B cell (primary cell): ENCODE data around the gene HES4. TPM values are rescaled to one million over a fixed set of nuclear protein-coding genes. Genes with fewer than 3 reads are reported as not detected.

ENCODE experiments used
- ATAC-seq: fragments of 200-7000 bp; cut with Tn5 transposase; one replicate; pipeline ENCODE4 v1.10.0; 2021; ENCODE audit warnings: low read depth, mild to moderate bottlenecking, moderate number of reproducible peaks, moderate library complexity
- CTCF ChIA-PET: fragments of 350-600 bp; sonication (Branson Sonifier 250); formaldehyde crosslinking; loops from one replicate; lab custom pipeline; 2021; ENCODE audit warnings: antibody characterized with exemption, inconsistent platforms; lab: Charles Lee
- POLR2A ChIA-PET: fragments of 350-600 bp; sonication (Branson Sonifier 250); formaldehyde crosslinking; loops from one replicate; lab custom pipeline; 2021; ENCODE audit warnings: antibody characterized with exemption; lab: Charles Lee
- DNase-seq: peaks from one replicate; pipeline ENCODE4 v3.0.0; 2013
- H2AFZ ChIP-seq: 2 replicates; pipeline ENCODE4 v1.6.1; 2012; ENCODE audit warnings: mild to moderate bottlenecking, low read depth, low read length; ENCODE audit not compliant: insufficient read depth, poor library complexity, severe bottlenecking
- H3K27ac ChIP-seq, 2 donors: 1 replicate in 1 of 2; 2 replicates in 1 of 2; pipeline ENCODE4 v1.5.1; 2012 to 2013; ENCODE audit warnings: low read length in 2 of 2, mild to moderate bottlenecking in 2 of 2, moderate library complexity in 1 of 2
- H3K27me3 ChIP-seq, 4 experiments: fragments of 200-600 bp in 1 of 4; sonication (generic) in 1 of 4; replicated peaks in 1 of 4; 1 replicate in 2 of 4; 2 replicates in 2 of 4; pipeline versions ENCODE4 v1.6.1 to v1.7.0; 2013 to 2016; ENCODE audit warnings: low read length in 3 of 4, mild to moderate bottlenecking in 2 of 4, mixed read lengths in 1 of 4, moderate library complexity in 1 of 4; ENCODE audit not compliant: insufficient read depth in 4 of 4, control insufficient read depth in 3 of 4; ENCODE audit errors: control extremely low read depth in 1 of 4
- H3K36me3 ChIP-seq, 2 experiments: replicated peaks in 1 of 2; 1 replicate in 1 of 2; 2 replicates in 1 of 2; pipeline versions ENCODE4 v1.6.1 to v1.7.1; 2013; ENCODE audit warnings: low read length in 1 of 2; ENCODE audit not compliant: insufficient read depth in 2 of 2, control insufficient read depth in 1 of 2; ENCODE audit errors: control extremely low read depth in 1 of 2, extremely low read depth in 1 of 2
- H3K4me1 ChIP-seq, 2 donors: fragments of 200-600 bp in 1 of 2; sonication (generic) in 1 of 2; 1 replicate in 1 of 2; 2 replicates in 1 of 2; pipeline versions ENCODE4 v1.5.1 to v1.6.1; 2013 to 2017; ENCODE audit warnings: low read length in 2 of 2; ENCODE audit not compliant: control insufficient read depth in 2 of 2, insufficient read depth in 2 of 2
- H3K4me2 ChIP-seq: replicated peaks from 2 replicates; pipeline ENCODE3; 2012; ENCODE audit warnings: mild to moderate bottlenecking, low read depth, low read length; ENCODE audit not compliant: poor library complexity, severe bottlenecking
- H3K4me3 ChIP-seq, 5 experiments: fragments of 200-600 bp in 1 of 5; sonication (generic) in 1 of 5; 1 replicate in 3 of 5; 2 replicates in 2 of 5; pipeline versions ENCODE4 v1.5.1 to v1.7.0; 2011 to 2016; ENCODE audit warnings: low read length in 4 of 5, mild to moderate bottlenecking in 4 of 5, low read depth in 2 of 5, control low read depth in 1 of 5, moderate library complexity in 1 of 5; ENCODE audit not compliant: insufficient read depth in 1 of 5; ENCODE audit errors: control extremely low read depth in 1 of 5, extremely low read depth in 1 of 5
- H3K79me2 ChIP-seq: fragments of 200-600 bp; sonication (generic); one replicate; pipeline ENCODE4 v1.6.0; 2016; ENCODE audit warnings: low read length; ENCODE audit not compliant: control insufficient read depth, insufficient read depth
- H3K9ac ChIP-seq: fragments of 200-600 bp; sonication (generic); 2 replicates; pipeline ENCODE4 v1.6.1; 2017; ENCODE audit warnings: mild to moderate bottlenecking, low read length, moderate library complexity
- H3K9me3 ChIP-seq, 3 donors: one replicate each; pipeline versions ENCODE4 v1.6.1 to v1.7.1; 2013; ENCODE audit warnings: low read length in 2 of 3; ENCODE audit not compliant: control insufficient read depth in 2 of 3, insufficient read depth in 1 of 3; ENCODE audit errors: control extremely low read depth in 1 of 3
- H4K20me1 ChIP-seq: 2 replicates; pipeline ENCODE4 v1.6.0; 2012; ENCODE audit warnings: mild to moderate bottlenecking, low read length; ENCODE audit not compliant: insufficient read depth, control insufficient read depth, poor library complexity, severe bottlenecking
- H3K27ac Mint-ChIP-seq: one replicate; pipeline ENCODE4 v1.8.0; 2021; ENCODE audit warnings: mixed read lengths
- H3K27me3 Mint-ChIP-seq: one replicate; pipeline ENCODE4 v1.8.0; 2021; ENCODE audit warnings: mixed read lengths
- H3K4me1 Mint-ChIP-seq: one replicate; pipeline ENCODE4 v1.8.0; 2021; ENCODE audit warnings: mixed read lengths
- H3K4me3 Mint-ChIP-seq: one replicate; pipeline ENCODE4 v1.8.0; 2021; ENCODE audit warnings: mixed read lengths
- H3K9me3 Mint-ChIP-seq: one replicate; pipeline ENCODE4 v1.8.0; 2022; ENCODE audit warnings: mixed read lengths; ENCODE audit not compliant: insufficient read depth
- CTCF ChIP-seq: fragments of 200-600 bp; IDR thresholded peaks from one replicate; pipeline ENCODE4 v1.8.0; 2022; ENCODE audit warnings: antibody characterized with exemption, mild to moderate bottlenecking
- EZH2 ChIP-seq: IDR thresholded peaks from 2 replicates; pipeline ENCODE4 v1.6.1; 2012; ENCODE audit warnings: borderline replicate concordance, low read depth, mild to moderate bottlenecking, moderate library complexity, low read length; ENCODE audit not compliant: insufficient read depth, poor library complexity, severe bottlenecking
- WGBS: methylation state at CpG from one replicate; pipeline ENCODE4 v1.1.5; 2013; ENCODE audit warnings: missing lambda C conversion rate; ENCODE audit not compliant: insufficient coverage; 5-methylcytosine and 5-hydroxymethylcytosine counted together
- intact Hi-C: fragments of 100-400 bp; cut with micrococcal nuclease; formaldehyde crosslinking; loops from one replicate; pipeline ENCODE4 v1.10.0; 2022
- polyA plus RNA-seq: library from polyadenylated mRNA; depleted of rRNA; stranded (reverse); fragments of >200 nt; gene quantifications from 2 replicates; pipeline ENCODE4 v1.2.3, GENCODE V29; 2012
- total RNA-seq, 2 donors: library from RNA; stranded (reverse); fragments of 120-200 nt in 1 of 2; gene quantifications; 1 replicate in 1 of 2; 2 replicates in 1 of 2; pipeline versions ENCODE4 v1.2.3 to v1.2.4, GENCODE V29; 2013 to 2022

Gene HES4
- total and polyA plus RNA-seq, 2 donors (not counting 1 experiment from before 2014, with no cell fraction given), result 3.2 to 4.5 TPM

GRCh38 chr1:1039145-1039910 lies 39.4 kb upstream of the HES4 start:
- Histone ChIP-seq H3K27ac (no peak overlapping the region), H3K36me3 (no peaks in the 10 kb centered on the region), H4K20me1 (peaks cover 11% of the 10 kb centered on the region), H2AFZ (no peak overlapping the region), H3K4me1 (peaks cover 27 to 28% of the 10 kb centered on the region in 2 donors), H3K27me3 (peaks cover 0 to 38% (median 10%) of the 10 kb centered on the region in 4 experiments), H3K79me2 (no peaks in the 10 kb centered on the region), H3K9me3 (peaks cover 0 to 10% (median 0%) of the 10 kb centered on the region in 3 donors), H3K9ac (peak overlapping the region; percentile 58), H3K4me3 (no peak overlapping the region), H3K4me2 (peak overlapping the region; percentile 91)
- TF ChIP-seq EZH2 (no peak), CTCF (no peak)
- Mint-ChIP-seq H3K9me3 (no peaks in the 10 kb centered on the region), H3K4me3 (peak overlapping the region; percentile 82), H3K4me1 (peaks cover 35% of the 10 kb centered on the region), H3K27ac (peak overlapping the region; percentile 37), H3K27me3 (peaks cover 21% of the 10 kb centered on the region)
- ATAC-seq (no peak), DNase-seq (peak; percentile 38)
- CTCF ChIA-PET, result interaction anchor here (1.3 to 4.2 kb wide), 3 partner anchors 13 to 25 kb away, joined by 3 to 29 read pairs (median 5); no protein-coding TSS in a partner anchor
- POLR2A ChIA-PET, result interaction anchor here (0.6 to 1.8 kb wide), 8 partner anchors 20 to 677 kb away, joined by 3 to 5 read pairs (median 4); partner anchors contain the start of genes AGRN and C1orf159
- intact Hi-C loops, result loop anchor here (10.0 kb wide), 2 partner anchors 165 to 195 kb away; partner anchors contain the start of genes B3GALT6, SDF4 and TNFRSF18
- WGBS, result 7% methylated on average over 13 of the region's 17 CpGs
